GM12801 (cell line): ENCODE data around the gene SMIM36.

Source experiments
- TF ChIP-seq, protein P1 (sequence below): IDR thresholded peaks from one replicate; pipeline ENCODE4 v1.5.1; 2011; ENCODE audit warnings: control low read depth; ENCODE audit not compliant: insufficient read length; ENCODE audit errors: extremely low read depth

The SMIM36 gene

DNA sequence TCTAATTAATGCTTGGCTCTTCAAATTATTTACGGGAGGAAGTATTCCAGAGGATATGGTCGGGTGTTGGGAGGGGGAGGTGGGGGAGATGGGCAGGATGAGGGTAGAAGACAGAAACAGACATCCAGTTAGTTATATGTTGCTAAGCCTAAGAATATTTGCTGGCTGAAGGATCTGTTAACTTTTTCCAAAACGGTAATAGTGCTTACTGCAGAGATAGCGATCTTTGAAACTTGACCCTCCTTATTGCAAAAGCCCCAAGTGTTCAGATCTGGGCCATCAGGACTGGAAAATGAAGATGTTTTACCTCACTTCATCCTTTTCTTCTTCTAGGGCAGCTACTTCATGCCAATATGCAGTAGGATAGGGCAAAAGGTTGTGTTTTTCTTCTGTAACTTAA lies 62.6 kb downstream of the SMIM36 start:
- TF ChIP-seq, protein P1, sequence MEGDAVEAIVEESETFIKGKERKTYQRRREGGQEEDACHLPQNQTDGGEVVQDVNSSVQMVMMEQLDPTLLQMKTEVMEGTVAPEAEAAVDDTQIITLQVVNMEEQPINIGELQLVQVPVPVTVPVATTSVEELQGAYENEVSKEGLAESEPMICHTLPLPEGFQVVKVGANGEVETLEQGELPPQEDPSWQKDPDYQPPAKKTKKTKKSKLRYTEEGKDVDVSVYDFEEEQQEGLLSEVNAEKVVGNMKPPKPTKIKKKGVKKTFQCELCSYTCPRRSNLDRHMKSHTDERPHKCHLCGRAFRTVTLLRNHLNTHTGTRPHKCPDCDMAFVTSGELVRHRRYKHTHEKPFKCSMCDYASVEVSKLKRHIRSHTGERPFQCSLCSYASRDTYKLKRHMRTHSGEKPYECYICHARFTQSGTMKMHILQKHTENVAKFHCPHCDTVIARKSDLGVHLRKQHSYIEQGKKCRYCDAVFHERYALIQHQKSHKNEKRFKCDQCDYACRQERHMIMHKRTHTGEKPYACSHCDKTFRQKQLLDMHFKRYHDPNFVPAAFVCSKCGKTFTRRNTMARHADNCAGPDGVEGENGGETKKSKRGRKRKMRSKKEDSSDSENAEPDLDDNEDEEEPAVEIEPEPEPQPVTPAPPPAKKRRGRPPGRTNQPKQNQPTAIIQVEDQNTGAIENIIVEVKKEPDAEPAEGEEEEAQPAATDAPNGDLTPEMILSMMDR = no peak

DNA sequence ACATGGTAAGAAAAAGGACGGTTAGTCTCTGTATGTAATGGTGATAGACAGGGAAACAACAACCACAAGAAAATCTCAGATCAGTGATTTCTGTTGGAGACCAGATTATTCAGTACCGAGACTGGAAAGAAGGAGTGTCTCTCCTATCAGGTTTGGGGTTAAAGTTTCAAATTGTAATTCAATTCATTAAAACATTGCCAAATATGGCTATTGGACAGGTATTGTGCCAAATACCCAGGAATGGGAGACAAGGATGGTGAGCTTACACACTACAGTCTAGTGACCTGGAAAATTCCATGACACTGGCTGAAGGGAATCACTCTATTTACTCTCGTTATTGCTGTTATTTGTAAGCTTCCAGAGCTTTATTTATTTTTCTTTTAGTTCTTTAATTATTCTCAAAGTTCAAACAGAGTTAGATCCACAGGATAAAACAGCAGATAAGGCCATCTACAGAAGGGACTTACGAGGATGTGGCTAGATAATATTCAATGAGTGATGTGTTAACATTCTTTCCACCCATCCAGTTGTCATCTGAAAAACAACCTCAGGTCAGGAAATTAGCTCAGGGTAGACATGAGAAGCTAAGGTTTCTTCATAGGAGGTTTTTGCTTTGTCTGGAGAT lies 64.6 kb downstream of the SMIM36 start:
- TF ChIP-seq, protein P1 = no peak

DNA sequence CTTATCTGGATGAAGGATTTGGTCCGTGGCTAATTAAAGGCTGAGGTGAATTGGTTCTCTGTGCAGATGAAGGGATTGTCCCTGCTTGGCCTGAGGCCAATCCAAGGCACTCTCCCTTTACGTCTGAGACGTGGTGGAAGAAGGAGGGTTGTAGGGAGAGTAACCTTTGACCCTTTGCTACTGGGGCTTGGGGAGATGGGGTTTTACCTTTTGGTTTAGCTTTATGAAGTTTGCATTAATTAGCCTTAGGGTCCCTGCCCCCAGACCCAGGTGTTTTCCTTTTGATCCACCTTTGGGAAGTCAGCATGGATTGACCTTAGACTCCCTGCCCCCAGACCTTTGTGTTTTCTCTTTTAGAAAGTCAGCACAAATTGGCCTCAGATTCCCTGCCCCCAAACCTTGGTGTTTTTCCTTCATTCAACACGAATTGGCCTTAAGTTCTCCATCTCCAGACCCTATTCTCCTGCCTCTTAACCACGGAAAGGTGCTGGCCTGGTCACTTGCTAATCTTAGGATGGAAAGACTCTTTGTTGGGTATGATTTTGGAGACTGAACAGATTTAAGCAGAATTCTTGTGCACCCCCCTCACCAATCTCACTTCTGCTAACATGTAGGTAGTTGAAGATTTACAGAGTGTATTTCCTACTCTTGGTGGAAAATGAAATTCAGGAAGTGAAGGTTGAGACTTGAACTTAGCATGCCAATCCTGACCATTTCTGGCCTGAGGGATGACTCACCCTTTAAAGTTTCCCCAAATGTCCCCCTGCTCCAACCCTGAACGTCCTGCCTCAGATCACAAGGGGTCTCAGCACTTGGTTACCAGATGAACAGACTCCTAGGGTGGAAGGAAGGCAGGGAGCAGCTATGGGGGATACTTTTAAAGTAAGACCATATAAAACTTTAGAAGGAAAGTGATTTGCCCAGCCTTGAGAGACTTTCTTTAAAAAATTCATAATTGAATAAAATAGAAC lies 66.5 kb downstream of the SMIM36 start:
- TF ChIP-seq, protein P1 = no peak

DNA sequence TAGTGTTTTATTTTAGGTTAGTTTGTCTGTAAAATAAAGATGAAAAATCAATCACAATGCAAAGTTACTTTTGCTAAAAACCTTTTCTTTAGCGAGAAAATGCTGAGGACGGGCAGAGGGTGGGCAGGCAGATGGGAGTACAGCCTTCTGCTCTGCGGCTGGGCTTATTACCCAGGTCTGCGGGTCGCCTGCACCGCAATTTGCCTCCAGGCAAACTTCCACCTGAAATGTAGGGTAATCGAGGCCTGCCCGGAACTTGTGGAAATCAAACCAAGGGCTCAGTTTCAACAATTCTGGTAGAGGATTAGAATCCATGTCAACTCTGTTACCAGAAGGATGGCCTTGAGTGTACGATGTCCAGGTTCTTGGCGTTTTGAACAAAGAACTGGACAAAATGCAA lies 67.3 kb downstream of the SMIM36 start:
- TF ChIP-seq, protein P1 = no peak

DNA sequence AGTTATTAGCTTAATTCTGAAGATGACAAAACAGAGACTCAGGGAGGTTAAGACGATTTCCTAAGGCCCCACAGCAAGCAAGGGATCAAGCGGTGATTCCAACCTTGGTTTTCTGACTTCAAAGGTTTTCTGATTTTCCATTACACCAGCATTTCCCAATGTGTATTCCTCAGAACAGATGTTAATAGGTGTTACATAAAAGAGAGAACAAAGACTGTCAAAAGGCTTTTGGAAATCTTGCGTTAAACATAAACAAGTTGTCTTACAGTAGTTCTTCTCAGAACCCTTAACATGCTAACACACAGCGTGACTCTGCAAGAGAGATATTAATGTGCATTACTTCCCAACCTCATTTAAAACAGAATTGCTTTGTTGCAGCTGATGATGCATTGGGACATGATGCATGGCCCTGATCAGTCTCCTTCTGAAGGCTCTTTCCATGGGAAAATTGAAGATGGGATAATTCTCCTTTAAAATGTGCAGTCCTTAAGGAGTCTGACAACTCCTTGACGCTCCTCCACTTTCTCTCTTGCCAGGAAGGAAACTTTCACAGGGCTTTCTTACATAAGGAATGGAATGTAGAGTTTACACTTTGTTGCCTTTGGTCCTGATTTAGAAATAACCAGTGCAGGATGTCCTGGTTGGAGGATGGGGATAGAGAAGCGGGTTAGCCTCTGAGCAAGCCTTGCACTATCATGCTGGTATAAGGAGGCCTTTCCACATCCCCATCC lies 68.1 kb downstream of the SMIM36 start:
- TF ChIP-seq, protein P1 = no peak

DNA sequence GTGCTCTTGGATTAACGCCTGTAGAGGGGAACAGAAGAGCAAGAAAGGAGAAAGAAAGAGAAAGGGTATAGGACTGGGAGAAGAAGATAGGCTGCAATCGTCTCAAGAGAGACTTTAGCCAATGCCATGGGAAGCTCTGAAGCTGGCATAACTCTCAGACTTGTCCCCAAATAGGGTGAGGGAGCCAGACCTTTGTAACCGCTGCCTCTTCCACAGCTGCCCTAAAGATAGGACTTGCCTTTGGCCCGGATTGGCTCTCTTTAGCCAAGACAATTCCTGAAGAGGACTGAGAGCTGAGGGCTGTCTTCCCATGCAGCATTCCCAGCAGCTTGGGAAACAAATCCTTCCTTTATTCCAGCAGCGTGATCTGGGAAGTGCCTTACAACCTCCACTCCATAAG lies 68.8 kb downstream of the SMIM36 start:
- TF ChIP-seq, protein P1 = no peak

DNA sequence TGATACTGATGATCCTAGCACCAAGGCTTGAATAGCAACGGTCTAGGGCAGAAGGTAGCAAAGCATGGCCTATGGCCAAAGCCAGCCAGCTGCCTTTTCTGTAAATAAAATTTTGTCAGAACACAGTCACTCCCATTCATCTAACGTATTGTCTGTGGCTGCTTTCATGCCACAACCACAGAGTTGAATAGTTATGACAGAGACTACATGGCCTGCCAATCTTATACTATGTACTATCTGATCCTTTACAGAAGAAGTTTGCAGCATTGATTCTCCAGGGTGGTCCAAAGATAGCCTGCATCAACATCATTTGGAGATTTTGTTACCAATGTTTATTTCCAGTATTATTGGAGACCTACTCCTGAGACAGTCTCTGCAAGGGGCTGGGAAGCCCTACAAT lies 69.7 kb downstream of the SMIM36 start:
- TF ChIP-seq, protein P1 = no peak
